Natural killer cell (primary cell): ENCODE results near the gene ZNF532. TPM values are rescaled to one million over a fixed set of nuclear protein-coding genes. Genes with fewer than 3 reads are reported as not detected.

Experiments
- ATAC-seq, 3 donors: fragments of 150-1000 bp in 2 of 3; fragments of 200-7000 bp in 1 of 3; cut with Tn5 transposase; 1 replicate in 1 of 3; 2 replicates in 2 of 3; pipeline ENCODE4 v1.10.0; 2021; ENCODE audit warnings: mild to moderate bottlenecking in 2 of 3, moderate library complexity in 2 of 3
- DNase-seq, 2 donors: peaks; one replicate each; pipeline versions ENCODE4 v3.0.0 to v3.0.0-alpha.2; 2013 to 2021; ENCODE audit warnings: mixed read lengths in 1 of 2
- H3K27ac ChIP-seq: one replicate; pipeline ENCODE4 v1.5.1; 2013; ENCODE audit warnings: mild to moderate bottlenecking, low read length
- H3K27me3 ChIP-seq: one replicate; pipeline ENCODE4 v1.6.1; 2013; ENCODE audit warnings: low read length; ENCODE audit not compliant: control insufficient read depth, insufficient read depth
- H3K36me3 ChIP-seq: one replicate; pipeline ENCODE4 v1.6.1; 2013; ENCODE audit warnings: low read length; ENCODE audit not compliant: control insufficient read depth, insufficient read depth
- H3K4me1 ChIP-seq: one replicate; pipeline ENCODE4 v1.6.1; 2013; ENCODE audit warnings: low read length; ENCODE audit not compliant: control insufficient read depth, insufficient read depth
- H3K4me3 ChIP-seq: one replicate; pipeline ENCODE4 v1.5.1; 2013; ENCODE audit warnings: low read length
- H3K9me3 ChIP-seq: one replicate; pipeline ENCODE4 v1.6.1; 2013; ENCODE audit warnings: low read length; ENCODE audit not compliant: control insufficient read depth, insufficient read depth
- H3K27ac Mint-ChIP-seq, 2 donors: one replicate each; pipeline ENCODE4 v1.8.0; 2022; ENCODE audit warnings: mild to moderate bottlenecking in 2 of 2, mixed read lengths in 2 of 2, moderate library complexity in 1 of 2
- H3K27me3 Mint-ChIP-seq, 2 donors: one replicate each; pipeline ENCODE4 v1.8.0; 2022; ENCODE audit warnings: low read depth in 2 of 2, mixed read lengths in 2 of 2
- H3K36me3 Mint-ChIP-seq: one replicate; pipeline ENCODE4 v1.8.0; 2022; ENCODE audit warnings: mixed read lengths
- H3K4me1 Mint-ChIP-seq, 2 donors: one replicate each; pipeline ENCODE4 v1.8.0; 2022; ENCODE audit warnings: mixed read lengths in 2 of 2
- H3K4me3 Mint-ChIP-seq: one replicate; pipeline ENCODE4 v1.8.0; 2022; ENCODE audit warnings: mild to moderate bottlenecking, moderate library complexity, mixed read lengths
- H3K9me3 Mint-ChIP-seq, 2 donors: one replicate each; pipeline ENCODE4 v1.8.0; 2022; ENCODE audit warnings: mixed read lengths in 2 of 2
- WGBS: methylation state at CpG from one replicate; pipeline ENCODE4 v1.1.7; 2013; ENCODE audit warnings: missing lambda C conversion rate; ENCODE audit not compliant: insufficient coverage; 5-methylcytosine and 5-hydroxymethylcytosine counted together
- intact Hi-C: fragments of 100-400 bp; cut with micrococcal nuclease; formaldehyde crosslinking; loops from one replicate; pipeline ENCODE4 v1.14.2; 2022
- total RNA-seq, 4 donors: library from RNA; stranded (reverse); fragments of 120-200 nt in 1 of 4; gene quantifications; one replicate each; pipeline versions ENCODE4 v1.2.3 to v1.2.4, GENCODE V29; 2013 to 2022
- TF ChIP-seq, protein P1 (sequence below): fragments of 200-600 bp; IDR thresholded peaks from one replicate; pipeline ENCODE4 v1.8.0; 2022; ENCODE audit warnings: antibody characterized with exemption

The ZNF532 gene
- total RNA-seq, 3 donors from 2014 or later (not counting 1 experiment from before 2014, with no cell fraction given): 4.8 to 28.5 (median 6.1) TPM

DNA sequence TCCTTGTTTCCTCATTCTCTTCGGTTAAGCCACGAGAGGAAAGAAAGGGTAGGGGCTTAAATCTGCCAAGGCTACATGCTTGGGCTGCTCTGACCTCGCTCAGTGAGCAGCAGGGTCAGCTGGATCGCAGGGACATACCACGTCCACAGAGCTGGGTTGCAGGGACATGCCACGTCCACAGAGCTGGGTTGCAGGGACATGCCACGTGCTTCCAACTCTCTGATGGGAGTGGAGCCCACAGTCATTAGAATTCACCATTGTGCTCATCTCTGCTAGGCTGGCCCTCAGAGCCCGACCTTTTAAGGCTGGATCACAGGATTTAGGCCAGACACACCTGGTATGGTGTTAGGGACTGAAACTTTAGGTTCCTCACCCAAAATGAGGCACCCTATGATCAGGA is 167.6 kb downstream of the ZNF532 start:
- H3K36me3 ChIP-seq: no peaks in the 10 kb centered on the region
- intact Hi-C loops: no loop called here
- DNase-seq (no peak), ATAC-seq (no peak)
- no peaks in the 10 kb centered on the region for H3K36me3 Mint-ChIP-seq
- H3K27ac ChIP-seq: no peak overlapping the region
- H3K9me3 Mint-ChIP-seq: no peaks in the 10 kb centered on the region
- 88% methylated on average over 8 of the region's 8 CpGs for WGBS
- no peaks in the 10 kb centered on the region for H3K4me1 ChIP-seq
- H3K4me3 ChIP-seq: no peak overlapping the region
- TF ChIP-seq, protein P1, sequence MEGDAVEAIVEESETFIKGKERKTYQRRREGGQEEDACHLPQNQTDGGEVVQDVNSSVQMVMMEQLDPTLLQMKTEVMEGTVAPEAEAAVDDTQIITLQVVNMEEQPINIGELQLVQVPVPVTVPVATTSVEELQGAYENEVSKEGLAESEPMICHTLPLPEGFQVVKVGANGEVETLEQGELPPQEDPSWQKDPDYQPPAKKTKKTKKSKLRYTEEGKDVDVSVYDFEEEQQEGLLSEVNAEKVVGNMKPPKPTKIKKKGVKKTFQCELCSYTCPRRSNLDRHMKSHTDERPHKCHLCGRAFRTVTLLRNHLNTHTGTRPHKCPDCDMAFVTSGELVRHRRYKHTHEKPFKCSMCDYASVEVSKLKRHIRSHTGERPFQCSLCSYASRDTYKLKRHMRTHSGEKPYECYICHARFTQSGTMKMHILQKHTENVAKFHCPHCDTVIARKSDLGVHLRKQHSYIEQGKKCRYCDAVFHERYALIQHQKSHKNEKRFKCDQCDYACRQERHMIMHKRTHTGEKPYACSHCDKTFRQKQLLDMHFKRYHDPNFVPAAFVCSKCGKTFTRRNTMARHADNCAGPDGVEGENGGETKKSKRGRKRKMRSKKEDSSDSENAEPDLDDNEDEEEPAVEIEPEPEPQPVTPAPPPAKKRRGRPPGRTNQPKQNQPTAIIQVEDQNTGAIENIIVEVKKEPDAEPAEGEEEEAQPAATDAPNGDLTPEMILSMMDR: no peak
- no peaks in the 10 kb centered on the region for H3K9me3 ChIP-seq
- H3K27me3 ChIP-seq: no peaks in the 10 kb centered on the region
- H3K4me3 Mint-ChIP-seq: no peak overlapping the region
- H3K4me1 Mint-ChIP-seq: no peaks in the 10 kb centered on the region
- no peak overlapping the region for H3K27ac Mint-ChIP-seq
- peaks cover 0 to 3% of the 10 kb centered on the region in 2 donors for H3K27me3 Mint-ChIP-seq

DNA sequence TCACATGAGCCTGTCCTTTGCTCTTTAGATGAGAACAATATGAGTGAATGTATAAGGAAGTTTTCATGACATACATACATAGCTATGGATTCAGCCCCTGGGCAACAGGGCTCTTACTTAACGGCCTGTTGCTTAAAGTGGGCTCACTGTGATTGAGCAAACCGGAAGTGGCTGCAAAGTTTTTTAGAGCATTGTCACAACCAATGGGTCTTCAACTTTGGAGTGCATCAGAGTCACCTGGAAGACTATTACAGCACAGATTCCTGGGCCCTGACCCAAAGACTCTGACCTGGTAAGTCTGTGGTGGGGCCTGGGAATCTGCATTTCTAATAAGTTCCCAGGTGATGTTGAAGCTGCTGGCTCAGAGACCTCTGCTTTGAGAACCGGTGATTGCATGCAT is 168.7 kb downstream of the ZNF532 start:
- H3K4me3 Mint-ChIP-seq: no peak overlapping the region
- no peak for ATAC-seq
- Histone ChIP-seq H3K9me3 (no peaks in the 10 kb centered on the region), H3K4me1 (no peaks in the 10 kb centered on the region), H3K4me3 (no peak overlapping the region), H3K27me3 (no peaks in the 10 kb centered on the region), H3K27ac (no peak overlapping the region), H3K36me3 (no peaks in the 10 kb centered on the region)
- TF ChIP-seq, protein P1: no peak
- H3K27ac Mint-ChIP-seq: no peak overlapping the region
- H3K27me3 Mint-ChIP-seq: peaks cover 0 to 3% of the 10 kb centered on the region in 2 donors
- no peaks in the 10 kb centered on the region for H3K36me3 Mint-ChIP-seq
- no peaks in the 10 kb centered on the region for H3K4me1 Mint-ChIP-seq
- intact Hi-C loops: no loop called here
- H3K9me3 Mint-ChIP-seq: no peaks in the 10 kb centered on the region
- 83% methylated on average over 3 of the region's 3 CpGs for WGBS
- no peak for DNase-seq

DNA sequence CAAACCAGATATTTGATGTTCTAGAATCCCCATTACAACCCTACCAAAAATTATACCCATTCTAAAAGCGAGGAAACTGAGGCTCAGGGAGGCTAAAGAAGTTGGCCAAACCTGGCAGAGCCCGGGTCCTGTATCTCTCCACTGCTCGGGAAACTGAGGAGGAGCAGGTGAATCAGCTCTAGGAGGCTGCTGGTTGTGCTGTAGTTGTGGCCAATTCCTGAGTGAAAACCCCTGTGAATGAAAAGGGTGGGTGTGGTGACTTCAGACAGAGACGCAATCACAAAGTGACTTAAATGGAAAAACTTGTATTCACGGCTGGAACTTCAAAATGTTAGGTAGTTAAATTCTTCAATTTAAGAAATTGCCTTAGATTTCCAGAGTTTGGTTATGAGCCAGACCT is 169.3 kb downstream of the ZNF532 start:
- Mint-ChIP-seq H3K27ac (no peak overlapping the region), H3K4me3 (no peak overlapping the region), H3K4me1 (no peaks in the 10 kb centered on the region), H3K27me3 (peaks cover 0 to 3% of the 10 kb centered on the region in 2 donors), H3K36me3 (no peaks in the 10 kb centered on the region), H3K9me3 (no peaks in the 10 kb centered on the region)
- no peak for ATAC-seq
- no peaks in the 10 kb centered on the region for H3K36me3 ChIP-seq
- no peaks in the 10 kb centered on the region for H3K4me1 ChIP-seq
- no peak overlapping the region for H3K4me3 ChIP-seq
- H3K27me3 ChIP-seq: no peaks in the 10 kb centered on the region
- H3K27ac ChIP-seq: no peak overlapping the region
- TF ChIP-seq, protein P1: no peak
- DNase-seq: no peak
- intact Hi-C loops: no loop called here
- H3K9me3 ChIP-seq: no peaks in the 10 kb centered on the region
- 85% methylated on average over 5 of the region's 5 CpGs for WGBS

DNA sequence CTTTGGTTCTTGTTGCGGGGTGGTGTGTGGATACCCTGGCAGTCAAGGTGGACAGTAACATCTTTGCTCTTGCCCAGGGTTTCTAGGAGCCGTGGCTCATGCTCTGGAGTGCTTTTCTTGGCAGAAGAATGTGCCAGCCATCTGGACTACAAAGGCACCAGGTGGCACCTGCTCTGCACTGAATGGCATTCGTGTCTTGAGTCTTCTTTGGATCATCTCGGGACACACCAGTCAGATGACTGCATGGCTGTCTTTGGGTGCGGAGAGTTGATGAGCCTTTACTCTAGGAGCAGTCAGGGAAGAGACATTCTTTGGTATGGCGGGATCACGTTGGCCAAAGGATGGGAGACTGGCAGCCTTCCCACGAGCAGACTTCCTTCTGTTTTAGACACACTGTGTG is 170.9 kb downstream of the ZNF532 start:
- no peak for DNase-seq
- Mint-ChIP-seq H3K36me3 (no peaks in the 10 kb centered on the region), H3K27ac (no peak overlapping the region), H3K27me3 (peaks cover 0 to 4% of the 10 kb centered on the region in 2 donors), H3K4me3 (no peak overlapping the region), H3K9me3 (no peaks in the 10 kb centered on the region), H3K4me1 (no peaks in the 10 kb centered on the region)
- no peak for ATAC-seq
- H3K4me1 ChIP-seq: no peaks in the 10 kb centered on the region
- TF ChIP-seq, protein P1: no peak
- H3K27ac ChIP-seq: no peak overlapping the region
- intact Hi-C loops: no loop called here
- 90% methylated on average over 8 of the region's 8 CpGs for WGBS
- H3K4me3 ChIP-seq: no peak overlapping the region
- no peaks in the 10 kb centered on the region for H3K9me3 ChIP-seq
- H3K36me3 ChIP-seq: no peaks in the 10 kb centered on the region
- H3K27me3 ChIP-seq: no peaks in the 10 kb centered on the region
